ENCODE measurements around the gene NTRK2. TPM values are rescaled to one million over a fixed set of nuclear protein-coding genes. Genes with fewer than 3 reads are reported as not detected.

The NTRK2 gene
- total RNA-seq, 1 experiment from 2014 or later, result not detected

DNA sequence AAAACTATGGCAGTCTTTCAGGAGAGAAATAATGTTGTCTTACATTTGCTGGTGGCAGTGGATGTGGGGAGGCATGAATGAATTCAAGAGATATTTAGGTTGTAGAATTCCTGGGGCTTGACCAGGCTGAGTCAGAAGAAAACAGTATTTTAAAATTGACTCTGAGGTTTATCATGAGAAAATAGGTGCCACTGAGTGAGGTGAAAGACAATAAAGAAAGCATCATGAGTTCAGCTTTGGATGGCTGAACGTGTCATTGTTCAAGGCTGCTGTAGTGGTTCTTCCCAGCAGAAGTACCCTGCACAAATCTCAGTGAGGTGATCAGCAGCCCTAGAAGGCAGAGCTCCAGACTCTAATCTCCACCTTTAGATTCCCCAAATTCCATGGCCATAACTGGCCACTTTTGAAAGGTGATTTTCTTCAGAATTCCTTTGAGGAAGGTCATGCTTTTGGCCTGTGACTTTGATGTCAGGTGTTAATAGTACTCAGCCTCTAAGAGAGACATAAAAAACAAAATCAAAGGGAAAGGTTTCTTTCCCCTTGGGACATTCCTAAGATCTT, 395.4 kb downstream of the NTRK2 start:
- Histone ChIP-seq H4K20me1 (ENCODE audit: insufficient read depth) (no peaks in the 10 kb centered on the region), H2AFZ (ENCODE audit: low read depth, low read length, poor library complexity, severe bottlenecking) (no peak overlapping the region), H3K79me2 (ENCODE audit: insufficient read depth, low read length) (no peaks in the 10 kb centered on the region), H3K27me3 (ENCODE audit: insufficient read depth, low read length) (peaks cover 9% of the 10 kb centered on the region; the same call in 1 of the 2 replicates), H3K36me3 (ENCODE audit: control insufficient read depth in 1 of 2, insufficient read depth in 2 of 2, low read length in 2 of 2) (no peaks in the 10 kb centered on the region), H3K9me2 (ENCODE audit: insufficient read depth) (no peaks in the 10 kb centered on the region), H3K4me2 (ENCODE audit: low read length) (no peak overlapping the region), H3K9ac (ENCODE audit: low read length) (no peak overlapping the region), H3K4me3 (replicated peaks in 1 of 2; ENCODE audit: low read depth in 1 of 2, low read length in 2 of 2) (no peak overlapping the region), H3K27ac (ENCODE audit: low read depth, low read length) (no peak overlapping the region), H3K4me1 (ENCODE audit: control insufficient read depth in 1 of 2, insufficient read depth in 2 of 2, low read length in 2 of 2) (no peaks in the 10 kb centered on the region), H3K9me3 (ENCODE audit: control insufficient read depth in 1 of 2, insufficient read depth in 1 of 2, low read depth in 1 of 2, low read length in 2 of 2) (no peaks in the 10 kb centered on the region)
- BruUV-seq (replicated peaks), result no TSS peak
- no peak for TF ChIP-seq YY1 (IDR thresholded peaks at IDR 0.05; ENCODE audit: extremely low read depth, insufficient replicate concordance, low read depth, low read length)
- TF ChIP-seq, protein P1, sequence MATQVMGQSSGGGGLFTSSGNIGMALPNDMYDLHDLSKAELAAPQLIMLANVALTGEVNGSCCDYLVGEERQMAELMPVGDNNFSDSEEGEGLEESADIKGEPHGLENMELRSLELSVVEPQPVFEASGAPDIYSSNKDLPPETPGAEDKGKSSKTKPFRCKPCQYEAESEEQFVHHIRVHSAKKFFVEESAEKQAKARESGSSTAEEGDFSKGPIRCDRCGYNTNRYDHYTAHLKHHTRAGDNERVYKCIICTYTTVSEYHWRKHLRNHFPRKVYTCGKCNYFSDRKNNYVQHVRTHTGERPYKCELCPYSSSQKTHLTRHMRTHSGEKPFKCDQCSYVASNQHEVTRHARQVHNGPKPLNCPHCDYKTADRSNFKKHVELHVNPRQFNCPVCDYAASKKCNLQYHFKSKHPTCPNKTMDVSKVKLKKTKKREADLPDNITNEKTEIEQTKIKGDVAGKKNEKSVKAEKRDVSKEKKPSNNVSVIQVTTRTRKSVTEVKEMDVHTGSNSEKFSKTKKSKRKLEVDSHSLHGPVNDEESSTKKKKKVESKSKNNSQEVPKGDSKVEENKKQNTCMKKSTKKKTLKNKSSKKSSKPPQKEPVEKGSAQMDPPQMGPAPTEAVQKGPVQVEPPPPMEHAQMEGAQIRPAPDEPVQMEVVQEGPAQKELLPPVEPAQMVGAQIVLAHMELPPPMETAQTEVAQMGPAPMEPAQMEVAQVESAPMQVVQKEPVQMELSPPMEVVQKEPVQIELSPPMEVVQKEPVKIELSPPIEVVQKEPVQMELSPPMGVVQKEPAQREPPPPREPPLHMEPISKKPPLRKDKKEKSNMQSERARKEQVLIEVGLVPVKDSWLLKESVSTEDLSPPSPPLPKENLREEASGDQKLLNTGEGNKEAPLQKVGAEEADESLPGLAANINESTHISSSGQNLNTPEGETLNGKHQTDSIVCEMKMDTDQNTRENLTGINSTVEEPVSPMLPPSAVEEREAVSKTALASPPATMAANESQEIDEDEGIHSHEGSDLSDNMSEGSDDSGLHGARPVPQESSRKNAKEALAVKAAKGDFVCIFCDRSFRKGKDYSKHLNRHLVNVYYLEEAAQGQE (IDR thresholded peaks at IDR 0.05; ENCODE audit: low read depth), result no peak
- no peak for TF ChIP-seq POLR2A (IDR thresholded peaks at IDR 0.05; ENCODE audit: borderline replicate concordance, extremely low read depth, insufficient read depth, insufficient read length)
- TF ChIP-seq, protein P2, sequence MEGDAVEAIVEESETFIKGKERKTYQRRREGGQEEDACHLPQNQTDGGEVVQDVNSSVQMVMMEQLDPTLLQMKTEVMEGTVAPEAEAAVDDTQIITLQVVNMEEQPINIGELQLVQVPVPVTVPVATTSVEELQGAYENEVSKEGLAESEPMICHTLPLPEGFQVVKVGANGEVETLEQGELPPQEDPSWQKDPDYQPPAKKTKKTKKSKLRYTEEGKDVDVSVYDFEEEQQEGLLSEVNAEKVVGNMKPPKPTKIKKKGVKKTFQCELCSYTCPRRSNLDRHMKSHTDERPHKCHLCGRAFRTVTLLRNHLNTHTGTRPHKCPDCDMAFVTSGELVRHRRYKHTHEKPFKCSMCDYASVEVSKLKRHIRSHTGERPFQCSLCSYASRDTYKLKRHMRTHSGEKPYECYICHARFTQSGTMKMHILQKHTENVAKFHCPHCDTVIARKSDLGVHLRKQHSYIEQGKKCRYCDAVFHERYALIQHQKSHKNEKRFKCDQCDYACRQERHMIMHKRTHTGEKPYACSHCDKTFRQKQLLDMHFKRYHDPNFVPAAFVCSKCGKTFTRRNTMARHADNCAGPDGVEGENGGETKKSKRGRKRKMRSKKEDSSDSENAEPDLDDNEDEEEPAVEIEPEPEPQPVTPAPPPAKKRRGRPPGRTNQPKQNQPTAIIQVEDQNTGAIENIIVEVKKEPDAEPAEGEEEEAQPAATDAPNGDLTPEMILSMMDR (IDR thresholded peaks at IDR 0.05 in 2 of 3, conservative IDR thresholded peaks at IDR 0.05 in 1 of 3; ENCODE audit: borderline replicate concordance in 1 of 3, insufficient read depth in 1 of 3, low read depth in 2 of 3, low read length in 2 of 3), result no peak
- no peak for TF ChIP-seq SRF (IDR thresholded peaks at IDR 0.05; ENCODE audit: low read depth)
- TF ChIP-seq ZNF274 (IDR thresholded peaks at IDR 0.05; ENCODE audit: low read depth, low read length), result no peak
- no peak for TF ChIP-seq JUND (IDR thresholded peaks at IDR 0.05)
- no peak for TF ChIP-seq SIN3A (IDR thresholded peaks at IDR 0.05; ENCODE audit: low read depth)
- TF ChIP-seq FOSL1 (IDR thresholded peaks at IDR 0.05; ENCODE audit: low read depth), result no peak
- no peak for TF ChIP-seq ELF1 (IDR thresholded peaks at IDR 0.05; ENCODE audit: borderline replicate concordance, low read depth)
- no peak for TF ChIP-seq EGR1 (IDR thresholded peaks at IDR 0.05; ENCODE audit: low read depth)
- no peak for TF ChIP-seq EZH2phosphoT487 (IDR thresholded peaks at IDR 0.05; ENCODE audit: borderline replicate concordance)
- TF ChIP-seq EZH2 (IDR thresholded peaks at IDR 0.05), result no peak
- TF ChIP-seq CEBPB (IDR thresholded peaks at IDR 0.05; ENCODE audit: low read depth), result no peak
- no peak for TF ChIP-seq ZFX (IDR thresholded peaks at IDR 0.05)
- TF ChIP-seq, protein P3, sequence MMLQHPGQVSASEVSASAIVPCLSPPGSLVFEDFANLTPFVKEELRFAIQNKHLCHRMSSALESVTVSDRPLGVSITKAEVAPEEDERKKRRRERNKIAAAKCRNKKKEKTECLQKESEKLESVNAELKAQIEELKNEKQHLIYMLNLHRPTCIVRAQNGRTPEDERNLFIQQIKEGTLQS (IDR thresholded peaks at IDR 0.05), result no peak
- TF ChIP-seq RAD21 (IDR thresholded peaks at IDR 0.05; ENCODE audit: low read depth), result no peak
- TF ChIP-seq, protein P4, sequence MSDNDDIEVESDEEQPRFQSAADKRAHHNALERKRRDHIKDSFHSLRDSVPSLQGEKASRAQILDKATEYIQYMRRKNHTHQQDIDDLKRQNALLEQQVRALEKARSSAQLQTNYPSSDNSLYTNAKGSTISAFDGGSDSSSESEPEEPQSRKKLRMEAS (IDR thresholded peaks at IDR 0.05), result no peak
- no peak for TF ChIP-seq CBX3 (IDR thresholded peaks at IDR 0.05; ENCODE audit: low read depth)
- TF ChIP-seq POLR2AphosphoS5 (IDR thresholded peaks at IDR 0.05; ENCODE audit: low read depth, low read length), result no peak
- intact Hi-C loops (cut with micrococcal nuclease), result no loop called here
- no peak for DNase-seq (ENCODE audit: low read depth, low spot score)
- RAD21 ChIA-PET (ENCODE audit: low non-redundant PET in 1 of 2, low total read pairs in 2 of 2, uncharacterized antibody in 2 of 2, unreplicated experiment in 2 of 2), result no interaction called here
- CTCF ChIA-PET, result interaction anchor here (0.6 kb wide), 1 partner anchor 111 kb away, joined by 3 read pairs; no protein-coding TSS in a partner anchor
- POLR2A ChIA-PET, result no interaction called here
- no peak for ATAC-seq

All from HCT116 (cell line).